GM12874 (cell line): Measurements from ENCODE around the gene RIPOR2.
A peak's percentile ranks its signal among the peaks of the same experiment; 100 is the strongest.

Experiments used
- CTCF ChIP-seq: IDR thresholded peaks from 2 replicates; pipeline ENCODE4 v1.5.1; 2011; ENCODE audit warnings: low read depth, mild to moderate bottlenecking, control low read depth, low read length, moderate library complexity; ENCODE audit not compliant: insufficient read depth

Gene RIPOR2

GRCh38 chr6:24935366-24936152, at the start of gene RIPOR2:
TSS of gene RIPOR2 (minus strand) at chr6:24935960. CDS start at chr6:24935898, 62 bp downstream.
- TF ChIP-seq CTCF: 0 out of 2 replicates have a peak, but pooled peaks have one; percentile 33

- TF ChIP-seq CTCF: no peak
Measured at GRCh38 chr6:24985323-24985722, 49.6 kb upstream of the RIPOR2 start.

- no peak for TF ChIP-seq CTCF
Measured at GRCh38 chr6:24982231-24982630, 46.5 kb upstream of the RIPOR2 start.

DNA sequence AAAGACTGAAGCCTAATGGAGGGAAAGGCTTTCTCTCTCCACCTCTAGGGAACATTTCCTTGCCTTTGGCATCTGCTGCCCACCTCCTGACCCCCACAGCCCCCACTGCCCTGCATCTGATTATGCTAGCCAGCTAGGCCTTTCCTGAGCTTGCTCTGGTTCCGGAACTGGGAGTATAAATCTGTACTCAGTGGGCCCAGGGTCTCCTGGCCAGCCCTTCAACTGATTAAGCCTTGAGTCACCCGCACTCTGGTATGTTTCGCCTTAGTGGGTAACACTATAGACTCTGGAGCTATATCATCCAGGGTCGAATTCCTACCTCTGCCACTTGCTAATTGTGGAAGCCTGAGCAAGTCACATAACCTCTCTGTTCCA, 45.6 kb upstream of the RIPOR2 start:
- TF ChIP-seq CTCF: no peak

- TF ChIP-seq CTCF: no peak
Measured at GRCh38 chr6:24980507-24981385, 45.0 kb upstream of the RIPOR2 start.

GRCh38 chr6:24979176-24979575, 43.4 kb upstream of the RIPOR2 start:
- no peak for TF ChIP-seq CTCF

- no peak for TF ChIP-seq CTCF
Measured at GRCh38 chr6:24974182-24975171, 38.7 kb upstream of the RIPOR2 start.
